Loucy (cell line): ENCODE data around the gene IGFBP2.

ENCODE experiments used
- H2AFZ ChIP-seq: fragments of 200-600 bp; sonication (generic); 2 replicates; pipeline ENCODE4 v1.6.0; 2016; ENCODE audit warnings: antibody characterized with exemption, mild to moderate bottlenecking, low read length, moderate library complexity
- H3F3A ChIP-seq: fragments of 200-600 bp; 2 replicates; pipeline ENCODE4 v1.6.0; 2016; ENCODE audit warnings: antibody characterized with exemption, low read depth, mild to moderate bottlenecking
- H3K27me3 ChIP-seq: fragments of 200-600 bp; sonication (generic); 2 replicates; pipeline ENCODE4 v1.6.1; 2014; ENCODE audit warnings: low read length, mild to moderate bottlenecking; ENCODE audit not compliant: insufficient read depth, poor library complexity, severe bottlenecking
- H3K36me3 ChIP-seq: fragments of 200-600 bp; sonication (generic); 2 replicates; pipeline ENCODE4 v1.6.1; 2016; ENCODE audit warnings: low read length; ENCODE audit not compliant: insufficient read depth
- H3K4me1 ChIP-seq: fragments of 200-600 bp; sonication (generic); 2 replicates; pipeline ENCODE4 v1.5.1; 2014; ENCODE audit warnings: low read length, mild to moderate bottlenecking; ENCODE audit not compliant: insufficient read depth, poor library complexity, severe bottlenecking
- H3K4me2 ChIP-seq: fragments of 200-600 bp; sonication (generic); 2 replicates; pipeline ENCODE4 v1.6.0; 2014; ENCODE audit warnings: antibody characterized with exemption, low read length, low read depth, mild to moderate bottlenecking; ENCODE audit not compliant: poor library complexity, severe bottlenecking
- H3K4me3 ChIP-seq: fragments of 200-600 bp; sonication (generic); 2 replicates; pipeline ENCODE4 v1.5.1; 2014; ENCODE audit warnings: low read length, mild to moderate bottlenecking, mixed read lengths; ENCODE audit not compliant: poor library complexity, severe bottlenecking
- H3K79me2 ChIP-seq: fragments of 200-600 bp; sonication (generic); 2 replicates; pipeline ENCODE4 v1.6.1; 2014; ENCODE audit warnings: low read length; ENCODE audit not compliant: insufficient read depth
- H3K9ac ChIP-seq: fragments of 200-600 bp; sonication (generic); 2 replicates; pipeline ENCODE4 v1.6.0; 2014; ENCODE audit warnings: mild to moderate bottlenecking, low read depth, low read length, moderate library complexity; ENCODE audit not compliant: poor library complexity, severe bottlenecking
- H3K9me2 ChIP-seq: fragments of 200-600 bp; sonication (generic); replicated peaks from 2 replicates; pipeline ENCODE4 v1.6.1; 2016; ENCODE audit warnings: low read depth, low read length, mixed read lengths
- H3K9me3 ChIP-seq: fragments of 200-600 bp; sonication (generic); 2 replicates; pipeline ENCODE4 v1.6.1; 2014; ENCODE audit warnings: mild to moderate bottlenecking, antibody characterized with exemption, low read length, low read depth; ENCODE audit not compliant: insufficient read depth
- H4K20me1 ChIP-seq: fragments of 200-600 bp; sonication (generic); 2 replicates; pipeline ENCODE4 v1.6.0; 2014; ENCODE audit warnings: antibody characterized with exemption, low read length, mild to moderate bottlenecking; ENCODE audit not compliant: insufficient read depth, poor library complexity, severe bottlenecking
- EZH2phosphoT487 ChIP-seq: fragments of 200-600 bp; IDR thresholded peaks from 2 replicates; pipeline ENCODE4 v1.6.1; 2018; ENCODE audit warnings: antibody characterized with exemption, mild to moderate bottlenecking, moderate library complexity, borderline replicate concordance
- TF ChIP-seq, protein P1 (sequence below): fragments of 200-600 bp; sonication (generic); conservative IDR thresholded peaks from 2 replicates; pipeline ENCODE4 v1.5.1; 2014; ENCODE audit warnings: mild to moderate bottlenecking, antibody characterized with exemption, low read length

Gene IGFBP2

DNA sequence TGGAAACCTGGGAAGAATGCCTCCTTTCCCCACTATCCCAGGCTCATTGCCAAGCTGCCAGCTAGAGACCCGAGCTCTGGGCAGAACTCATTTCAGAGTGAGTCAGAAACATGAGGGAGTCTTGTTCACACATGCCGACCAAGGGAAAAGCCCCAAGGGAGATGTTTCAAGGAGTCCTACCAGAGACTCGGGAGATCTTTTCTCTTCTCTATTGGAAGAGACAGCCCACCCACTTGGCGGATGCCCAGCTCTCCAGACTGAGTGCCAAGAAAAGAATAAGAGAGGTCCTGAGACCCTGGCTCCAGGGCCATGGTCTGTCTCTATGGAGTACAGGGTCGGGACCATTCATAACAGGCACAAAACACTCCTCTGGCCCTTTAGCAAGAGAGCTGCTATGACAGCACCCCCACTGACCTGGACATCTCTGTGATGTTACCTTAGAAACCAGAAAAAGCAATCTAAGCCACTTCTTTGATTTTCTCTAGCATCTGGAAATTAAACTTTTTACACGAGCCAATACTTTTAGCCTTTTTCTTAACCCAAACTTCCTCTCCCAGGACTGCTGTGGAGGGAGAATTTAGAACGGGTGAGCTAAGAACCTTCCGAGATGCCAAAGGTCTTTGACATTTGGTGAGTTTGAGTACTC is 80.6 kb downstream of the IGFBP2 start:
- Histone ChIP-seq H3K9ac (no peak overlapping the region), H3F3A (no peaks in the 10 kb centered on the region), H3K4me3 (no peak overlapping the region), H3K9me2 (no peaks in the 10 kb centered on the region), H4K20me1 (no peaks in the 10 kb centered on the region), H3K4me2 (no peak overlapping the region), H2AFZ (no peak overlapping the region), H3K36me3 (no peaks in the 10 kb centered on the region), H3K27me3 (no peaks in the 10 kb centered on the region), H3K79me2 (no peaks in the 10 kb centered on the region), H3K9me3 (no peaks in the 10 kb centered on the region), H3K4me1 (no peaks in the 10 kb centered on the region)
- TF ChIP-seq, protein P1, sequence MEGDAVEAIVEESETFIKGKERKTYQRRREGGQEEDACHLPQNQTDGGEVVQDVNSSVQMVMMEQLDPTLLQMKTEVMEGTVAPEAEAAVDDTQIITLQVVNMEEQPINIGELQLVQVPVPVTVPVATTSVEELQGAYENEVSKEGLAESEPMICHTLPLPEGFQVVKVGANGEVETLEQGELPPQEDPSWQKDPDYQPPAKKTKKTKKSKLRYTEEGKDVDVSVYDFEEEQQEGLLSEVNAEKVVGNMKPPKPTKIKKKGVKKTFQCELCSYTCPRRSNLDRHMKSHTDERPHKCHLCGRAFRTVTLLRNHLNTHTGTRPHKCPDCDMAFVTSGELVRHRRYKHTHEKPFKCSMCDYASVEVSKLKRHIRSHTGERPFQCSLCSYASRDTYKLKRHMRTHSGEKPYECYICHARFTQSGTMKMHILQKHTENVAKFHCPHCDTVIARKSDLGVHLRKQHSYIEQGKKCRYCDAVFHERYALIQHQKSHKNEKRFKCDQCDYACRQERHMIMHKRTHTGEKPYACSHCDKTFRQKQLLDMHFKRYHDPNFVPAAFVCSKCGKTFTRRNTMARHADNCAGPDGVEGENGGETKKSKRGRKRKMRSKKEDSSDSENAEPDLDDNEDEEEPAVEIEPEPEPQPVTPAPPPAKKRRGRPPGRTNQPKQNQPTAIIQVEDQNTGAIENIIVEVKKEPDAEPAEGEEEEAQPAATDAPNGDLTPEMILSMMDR = no peak
- TF ChIP-seq EZH2phosphoT487 = no peak
